Posterior vena cava (tissue), 2 donors: ENCODE results near the gene NR1D2. TPM values are rescaled to one million over a fixed set of nuclear protein-coding genes. Genes with fewer than 3 reads are reported as not detected.

Experiments used
- DNase-seq: peaks from one replicate; pipeline ENCODE4 v3.0.0-alpha.2; 2020; ENCODE audit warnings: low spot score
- intact Hi-C, 2 donors: fragments of 100-400 bp; cut with DNase I; formaldehyde crosslinking; loops; one replicate each; pipeline versions ENCODE4 v1.14.1 to v1.14.2; 2022 to 2023
- total RNA-seq, 2 donors: library from RNA; stranded (reverse); fragmentation: NEBNext Ultra II Directional; extraction: Animal tissue kit (Norgen Biotek cat#: 25700); gene quantifications; one replicate each; pipeline ENCODE4 v1.2.1, GENCODE V29; 2021
- donor health status: DM: yes; HTN: yes; CAD: no.
- donor health status: DM: yes; HTN: yes; CAD: no.

Gene NR1D2
- total RNA-seq, 2 donors from 2014 or later, result 28.9 to 31.5 TPM

GRCh38 chr3:24027946-24028345 is 82.9 kb downstream of the NR1D2 start:
- intact Hi-C loops, result no loop called here
- no peak for DNase-seq

Other genes with a start within 250 kb of the NR1D2 start
- 100 to 1,000 TPM in 1 of 2 donors, 10 to 100 TPM in 1; 88.4 to 135 TPM for gene UBE2E1, start 139.3 kb upstream of the NR1D2 start, total RNA-seq
- gene NKIRAS1, start 28.3 kb upstream of the NR1D2 start, total RNA-seq, result 10 to 100 TPM; 12.6 to 15.1 TPM
- gene RPL15, start 28.2 kb upstream of the NR1D2 start, total RNA-seq, result 1,000 to 10,000 TPM; 1,213 to 1,232 TPM